ENCODE data around the gene FRMD6.

The FRMD6 gene

GRCh38 chr14:51776102-51776894, 124.6 kb downstream of the FRMD6 start:
- TF ChIP-seq GATA1 (IDR thresholded peaks at IDR 0.05; ENCODE audit: low read depth, low read length), result no peak
- no peak for TF ChIP-seq POLR2A (IDR thresholded peaks at IDR 0.05; ENCODE audit: low read length)
- DNase-seq, result peak; percentile 32 to 39

- peak; percentile 51 to 74 for DNase-seq
- TF ChIP-seq GATA1 (IDR thresholded peaks at IDR 0.05; ENCODE audit: low read depth, low read length) (no peak), POLR2A (IDR thresholded peaks at IDR 0.05; ENCODE audit: low read length) (no peak)
Measured at GRCh38 chr14:51780006-51780692, 128.4 kb downstream of the FRMD6 start.

Data from erythroblast (primary cell).